HEK293T (cell line): ENCODE measurements around the gene PMIS2.

Source experiments
- L3MBTL2 ChIP-seq: fragments of 450-650 bp; conservative IDR thresholded peaks from 2 replicates; pipeline ENCODE4 v1.6.1; 2016; ENCODE audit warnings: mild to moderate bottlenecking
- NFRKB ChIP-seq: fragments of 450-650 bp; IDR thresholded peaks from 2 replicates; pipeline ENCODE4 v1.6.1; 2016; ENCODE audit warnings: mild to moderate bottlenecking, moderate library complexity

GRCh38 chr19:35559281-35559659, 26.7 kb upstream of the PMIS2 start:
- TF ChIP-seq L3MBTL2 (no peak), NFRKB (no peak)
